IMR-90 (cell line): ENCODE data around the gene AAGAB. TPM values are rescaled to one million over a fixed set of nuclear protein-coding genes. Genes with fewer than 3 reads are reported as not detected.

Experiments
- ATAC-seq: fragments of 200-7000 bp; cut with Tn5 transposase; 2 replicates; pipeline ENCODE4 v1.9.1; 2020; ENCODE audit warnings: low read depth, mild to moderate bottlenecking, moderate library complexity
- BruUV-seq: library from RNA; stranded (reverse); fragments of 400-500 nt; replicated peaks from 2 replicates; lab custom pipeline; 2021; lab: Mats Ljungman, UMichigan
- CTCF ChIA-PET: fragments of 300-600 bp; formaldehyde crosslinking; extraction: SDS; loops from one replicate; lab custom pipeline; 2021; ENCODE audit warnings: antibody characterized with exemption; lab: Yijun Ruan, JAX
- POLR2A ChIA-PET: fragments of 300-600 bp; sonication (Branson Sonifier 250); formaldehyde crosslinking; loops from one replicate; lab custom pipeline; 2022; ENCODE audit warnings: antibody characterized with exemption; ENCODE audit not compliant: unreplicated experiment; lab: Charles Lee
- DNase-seq: peaks from one replicate; pipeline ENCODE4 v3.0.0; 2013
- H2AFZ ChIP-seq: replicated peaks from 2 replicates; pipeline ENCODE3; 2013; ENCODE audit warnings: low read length, mild to moderate bottlenecking; ENCODE audit not compliant: poor library complexity
- H2AK5ac ChIP-seq: 2 replicates; pipeline ENCODE4 v1.6.1; 2013; ENCODE audit warnings: low read depth, low read length, inconsistent platforms
- H2AK9ac ChIP-seq: replicated peaks from 2 replicates; pipeline ENCODE3; 2013; ENCODE audit warnings: mild to moderate bottlenecking, low read depth, low read length, moderate library complexity; ENCODE audit not compliant: poor library complexity
- H2BK120ac ChIP-seq: 2 replicates; pipeline ENCODE4 v1.6.1; 2013; ENCODE audit warnings: low read depth, low read length, inconsistent platforms
- H2BK15ac ChIP-seq: 3 replicates; pipeline ENCODE4 v1.6.1; 2013; ENCODE audit warnings: low read depth, low read length, inconsistent platforms
- H2BK20ac ChIP-seq: 2 replicates; pipeline ENCODE4 v1.6.1; 2013; ENCODE audit warnings: low read depth, mild to moderate bottlenecking, inconsistent platforms, low read length, moderate library complexity
- H2BK5ac ChIP-seq: 2 replicates; pipeline ENCODE4 v1.6.1; 2013; ENCODE audit warnings: mild to moderate bottlenecking, low read depth, low read length, inconsistent platforms; ENCODE audit not compliant: poor library complexity, severe bottlenecking
- H3K14ac ChIP-seq: replicated peaks from 2 replicates; pipeline ENCODE4 v1.6.1; 2013; ENCODE audit warnings: low read depth, low read length, inconsistent platforms
- H3K18ac ChIP-seq: 2 replicates; pipeline ENCODE4 v1.6.1; 2013; ENCODE audit warnings: low read depth, low read length, control low read depth
- H3K23ac ChIP-seq: 2 replicates; pipeline ENCODE4 v1.6.1; 2013; ENCODE audit warnings: low read depth, low read length, inconsistent platforms
- H3K27ac ChIP-seq: 2 replicates; pipeline ENCODE4 v1.5.1; 2013; ENCODE audit warnings: mild to moderate bottlenecking, control low read depth, low read length; ENCODE audit not compliant: insufficient read depth
- H3K27me3 ChIP-seq: 2 replicates; pipeline ENCODE4 v1.6.1; 2013; ENCODE audit warnings: low read length; ENCODE audit not compliant: control insufficient read depth, insufficient read depth
- H3K36me3 ChIP-seq: 2 replicates; pipeline ENCODE4 v1.6.1; 2013; ENCODE audit warnings: low read length, mixed read lengths; ENCODE audit not compliant: control insufficient read depth, insufficient read depth
- H3K4ac ChIP-seq: 2 replicates; pipeline ENCODE4 v1.6.1; 2013; ENCODE audit warnings: low read depth, low read length, inconsistent platforms
- H3K4me1 ChIP-seq: 2 replicates; pipeline ENCODE4 v1.6.1; 2013; ENCODE audit warnings: low read length, mixed read lengths; ENCODE audit not compliant: control insufficient read depth, insufficient read depth
- H3K4me2 ChIP-seq: 2 replicates; pipeline ENCODE4 v1.6.1; 2013; ENCODE audit warnings: low read depth, mild to moderate bottlenecking, control low read depth, low read length, moderate library complexity
- H3K4me3 ChIP-seq: 2 replicates; pipeline ENCODE4 v1.5.1; 2013; ENCODE audit warnings: low read depth, mild to moderate bottlenecking, control low read depth, low read length, moderate library complexity; ENCODE audit not compliant: insufficient read depth
- H3K56ac ChIP-seq: 2 replicates; pipeline ENCODE4 v1.6.1; 2013; ENCODE audit warnings: low read length, inconsistent platforms; ENCODE audit not compliant: insufficient read depth; ENCODE audit errors: extremely low read depth
- H3K79me1 ChIP-seq, 2 experiments: 2 replicates each; pipeline ENCODE4 v1.6.1; 2013; ENCODE audit warnings: low read length in 2 of 2, inconsistent platforms in 1 of 2, low read depth in 1 of 2
- H3K9ac ChIP-seq: 2 replicates; pipeline ENCODE4 v1.6.1; 2013; ENCODE audit warnings: low read depth, low read length, control low read depth
- H3K9me1 ChIP-seq: 2 replicates; pipeline ENCODE4 v1.6.1; 2013; ENCODE audit warnings: low read length, inconsistent platforms; ENCODE audit not compliant: insufficient read depth
- H3K9me3 ChIP-seq: 2 replicates; pipeline ENCODE4 v1.6.1; 2013; ENCODE audit warnings: low read length; ENCODE audit not compliant: control insufficient read depth, insufficient read depth
- H4K20me1 ChIP-seq: 2 replicates; pipeline ENCODE4 v1.6.1; 2013; ENCODE audit warnings: low read length, inconsistent platforms; ENCODE audit not compliant: insufficient read depth
- H4K5ac ChIP-seq: 2 replicates; pipeline ENCODE4 v1.6.1; 2013; ENCODE audit warnings: mild to moderate bottlenecking, low read depth, low read length, control low read depth
- H4K8ac ChIP-seq, 2 experiments: 2 replicates each; pipeline ENCODE4 v1.6.1; 2013; ENCODE audit warnings: low read depth in 2 of 2, low read length in 2 of 2, control low read depth in 1 of 2, inconsistent platforms in 1 of 2
- H4K91ac ChIP-seq: 2 replicates; pipeline ENCODE4 v1.6.1; 2013; ENCODE audit warnings: low read depth, low read length, inconsistent platforms; ENCODE audit not compliant: insufficient read depth
- BHLHE40 ChIP-seq: fragments of 150-350 bp; IDR thresholded peaks from 2 replicates; pipeline ENCODE4 v1.6.1; 2016; ENCODE audit warnings: mild to moderate bottlenecking, low read depth, low read length
- CEBPB ChIP-seq: IDR thresholded peaks from 2 replicates; pipeline ENCODE4 v1.6.1; 2012; ENCODE audit warnings: low read depth, low read length, improper control_type of control experiment
- CHD1 ChIP-seq: IDR thresholded peaks from 2 replicates; pipeline ENCODE4 v1.6.1; 2012; ENCODE audit warnings: low read depth, low read length, improper control_type of control experiment
- CTCF ChIP-seq: conservative IDR thresholded peaks from 2 replicates; pipeline ENCODE4 v1.5.1; 2012; ENCODE audit warnings: mild to moderate bottlenecking, low read depth, low read length, improper control_type of control experiment
- ELK1 ChIP-seq: fragments of 150-350 bp; IDR thresholded peaks from 2 replicates; pipeline ENCODE4 v1.6.1; 2016; ENCODE audit warnings: low read depth, mild to moderate bottlenecking, low read length, moderate library complexity, borderline replicate concordance
- FOS ChIP-seq: fragments of 150-350 bp; IDR thresholded peaks from 2 replicates; pipeline ENCODE4 v1.6.1; 2016; ENCODE audit warnings: low read depth, low read length
- MAFK ChIP-seq: IDR thresholded peaks from 2 replicates; pipeline ENCODE4 v1.6.1; 2012; ENCODE audit warnings: low read depth, low read length, improper control_type of control experiment
- MAZ ChIP-seq: IDR thresholded peaks from 2 replicates; pipeline ENCODE4 v1.6.1; 2012; ENCODE audit warnings: low read depth, mild to moderate bottlenecking, low read length, improper control_type of control experiment, moderate library complexity, borderline replicate concordance
- NFE2L2 ChIP-seq: fragments of 150-350 bp; IDR thresholded peaks from 2 replicates; pipeline ENCODE4 v1.6.1; 2016; ENCODE audit warnings: low read depth, mild to moderate bottlenecking, low read length
- POLR2A ChIP-seq: IDR thresholded peaks from 2 replicates; pipeline ENCODE4 v1.6.1; 2012; ENCODE audit warnings: mild to moderate bottlenecking, low read depth, low read length
- RAD21 ChIP-seq: IDR thresholded peaks from 2 replicates; pipeline ENCODE4 v1.6.1; 2012; ENCODE audit warnings: low read length, improper control_type of control experiment
- RCOR1 ChIP-seq: IDR thresholded peaks from 2 replicates; pipeline ENCODE4 v1.6.1; 2012; ENCODE audit warnings: mild to moderate bottlenecking, low read length, improper control_type of control experiment; ENCODE audit not compliant: insufficient replicate concordance
- RFX5 ChIP-seq: IDR thresholded peaks from 2 replicates; pipeline ENCODE4 v1.8.0; 2012; ENCODE audit warnings: low read depth, mild to moderate bottlenecking, low read length, moderate library complexity
- SMC3 ChIP-seq: fragments of 150-350 bp; IDR thresholded peaks from 2 replicates; pipeline ENCODE4 v1.6.1; 2016; ENCODE audit warnings: low read depth, mild to moderate bottlenecking, antibody characterized with exemption, low read length, moderate library complexity
- WGBS, 2 experiments: methylation state at CpG; one replicate each; pipeline versions ENCODE4 v1.1.5 to v1.1.7; 2013; ENCODE audit warnings: missing lambda C conversion rate in 2 of 2; ENCODE audit not compliant: insufficient read length in 1 of 2; ENCODE audit errors: extremely low coverage in 2 of 2; 5-methylcytosine and 5-hydroxymethylcytosine counted together
- dilution Hi-C: fragments of 300-500 bp; cut with HindIII; formaldehyde crosslinking; loops from one replicate; pipeline ENCODE4 v1.14.3; 2018; ENCODE audit warnings: low sequenced_read_pairs; ENCODE audit not compliant: unreplicated experiment
- in situ Hi-C: fragments of 300-500 bp; cut with MboI; formaldehyde crosslinking; loops from 3 replicates; pipeline ENCODE4 v1.14.3; 2019; ENCODE audit warnings: low sequenced_read_pairs, inconsistent platforms, mixed read lengths
- intact Hi-C: fragments of 100-400 bp; cut with micrococcal nuclease; formaldehyde crosslinking; loops from 2 replicates; pipeline ENCODE4 v1.10.0; 2022
- polyA plus RNA-seq, 3 experiments: library from polyadenylated mRNA; depleted of rRNA; stranded (reverse); fragments of >200 nt; gene quantifications; 2 replicates each; pipeline ENCODE4 v1.2.3, GENCODE V29; 2012; ENCODE audit warnings: low replicate concordance in 1 of 3
- total RNA-seq: library from RNA; depleted of rRNA; stranded (reverse); fragments of >200 nt; gene quantifications from 2 replicates; pipeline ENCODE4 v1.2.3, GENCODE V29; 2012

Gene AAGAB
- total and polyA plus RNA-seq, 2 of the 4 experiments (the other 2 are of a cell fraction): 26.1 to 69.7 TPM

DNA sequence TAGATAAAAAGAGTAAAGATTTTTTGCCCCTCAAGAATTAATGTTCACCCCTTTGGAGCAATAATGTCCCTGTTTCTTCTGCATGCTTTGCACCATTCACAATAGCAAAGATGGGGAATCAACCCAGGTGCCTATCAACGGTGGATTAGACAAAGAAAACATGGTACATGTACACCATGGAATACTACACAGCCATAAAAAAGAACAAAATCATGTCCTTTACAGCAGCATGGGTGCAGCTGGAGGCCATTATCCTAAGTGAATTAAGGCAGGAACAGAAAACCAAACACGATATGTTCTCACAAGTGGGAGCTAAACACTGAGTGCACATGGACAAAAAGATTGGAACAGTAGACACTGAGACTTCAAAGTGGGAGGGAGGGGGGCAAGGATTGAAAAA lies 35.2 kb downstream of the AAGAB start:
- Histone ChIP-seq H2BK20ac (no peak overlapping the region), H3K18ac (no peak overlapping the region), H4K5ac (no peak overlapping the region), H3K4ac (no peak overlapping the region), H3K9me1 (no peaks in the 10 kb centered on the region), H3K56ac (no peak overlapping the region), H3K27me3 (no peaks in the 10 kb centered on the region), H3K9me3 (no peaks in the 10 kb centered on the region), H3K4me2 (no peak overlapping the region), H2AFZ (no peak overlapping the region), H3K27ac (no peak overlapping the region), H4K20me1 (no peaks in the 10 kb centered on the region; the same call in 1 of the 2 replicates), H4K8ac (no peak overlapping the region), H2AK5ac (no peak overlapping the region), H3K14ac (no peak overlapping the region), H2BK5ac (no peak overlapping the region), H3K4me1 (peaks cover 1% of the 10 kb centered on the region; the same call in 1 of the 2 replicates), H3K23ac (no peak overlapping the region), H2BK15ac (no peak overlapping the region), H3K9ac (no peak overlapping the region), H3K79me1 (peaks cover 14 to 21% of the 10 kb centered on the region in 2 experiments), H2AK9ac (no peak overlapping the region), H4K91ac (no peak overlapping the region), H2BK120ac (no peak overlapping the region), H3K36me3 (0 out of 2 replicates have a peak, but pooled peaks cover 1% of the 10 kb centered on the region), H3K4me3 (no peak overlapping the region)
- dilution Hi-C loops (no loop called here), intact Hi-C loops (no loop called here), in situ Hi-C loops (no loop called here)
- TF ChIP-seq CEBPB (no peak), SMC3 (no peak), ELK1 (no peak), BHLHE40 (no peak), CHD1 (no peak), POLR2A (no peak), NFE2L2 (no peak), RAD21 (no peak), MAFK (no peak), FOS (no peak), RCOR1 (no peak), CTCF (no peak), MAZ (no peak), RFX5 (no peak)
- ATAC-seq (no peak), DNase-seq (no peak)
- ChIA-PET CTCF (no interaction called here), POLR2A (no interaction called here)
- no TSS peak for BruUV-seq
- no CpG with 5 or more reads among the region's 2 CpGs for WGBS, 2 experiments
